Cardiac muscle cell (in vitro differentiated cells and primary cell): ENCODE data around the gene LNX1. TPM values are rescaled to one million over a fixed set of nuclear protein-coding genes. Genes with fewer than 3 reads are reported as not detected.

Experiments
- DNase-seq, 2 donors: peaks; one replicate each; pipeline versions ENCODE4 v3.0.0 to v3.0.0-alpha.2; 2010 to 2017; ENCODE audit warnings: low read depth in 1 of 2, low spot score in 1 of 2
- H3K27ac ChIP-seq: fragments of 200-600 bp; sonication (generic); 2 replicates; pipeline ENCODE4 v1.5.1; 2016
- H3K27me3 ChIP-seq: fragments of 200-600 bp; sonication (generic); 2 replicates; pipeline ENCODE4 v1.6.0; 2016; ENCODE audit warnings: control low read depth
- H3K36me3 ChIP-seq: fragments of 200-600 bp; sonication (generic); 2 replicates; pipeline ENCODE4 v1.5.1; 2016; ENCODE audit warnings: control low read depth
- H3K4me1 ChIP-seq: fragments of 200-600 bp; sonication (generic); 2 replicates; pipeline ENCODE4 v1.8.1; 2017; ENCODE audit warnings: low read depth, mild to moderate bottlenecking, mixed run types
- H3K4me3 ChIP-seq: fragments of 200-600 bp; sonication (generic); 2 replicates; pipeline ENCODE4 v1.5.1; 2016; ENCODE audit warnings: mild to moderate bottlenecking
- H3K9me3 ChIP-seq: fragments of 200-600 bp; sonication (generic); 2 replicates; pipeline ENCODE4 v1.5.1; 2017; ENCODE audit warnings: low read depth, mild to moderate bottlenecking, control low read depth
- CTCF ChIP-seq: IDR thresholded peaks from 2 replicates; pipeline ENCODE4 v1.5.1; 2012; ENCODE audit warnings: low read depth, mild to moderate bottlenecking, low read length
- polyA plus RNA-seq: library from polyadenylated mRNA; unstranded; fragments of >200 nt; fragmentation: Nextera tagmentation; extraction: Ambion mirVana; gene quantifications from 2 replicates; pipeline ENCODE4 v1.2.1, GENCODE V29; 2016
- total RNA-seq: library from RNA; depleted of rRNA; stranded (reverse); fragments of >200 nt; gene quantifications from 2 replicates; pipeline ENCODE4 v1.2.3, GENCODE V29; 2016

LNX1 gene
- total and polyA plus RNA-seq, 2 experiments from 2014 or later = 1.1 to 2.0 TPM

GRCh38 chr4:53593765-53594164 is 2.5 kb upstream of the LNX1 start:
- no peak for DNase-seq
- H3K36me3 ChIP-seq = no peaks in the 10 kb centered on the region
- no peaks in the 10 kb centered on the region for H3K9me3 ChIP-seq
- TF ChIP-seq CTCF = no peak
- H3K4me3 ChIP-seq = no peak overlapping the region
- H3K27ac ChIP-seq = no peak overlapping the region
- H3K4me1 ChIP-seq = no peaks in the 10 kb centered on the region
- H3K27me3 ChIP-seq = no peaks in the 10 kb centered on the region

- H3K4me1 ChIP-seq = no peaks in the 10 kb centered on the region
Observed at GRCh38 chr4:53592686-53593501, 1.6 kb upstream of the LNX1 start.

DNA sequence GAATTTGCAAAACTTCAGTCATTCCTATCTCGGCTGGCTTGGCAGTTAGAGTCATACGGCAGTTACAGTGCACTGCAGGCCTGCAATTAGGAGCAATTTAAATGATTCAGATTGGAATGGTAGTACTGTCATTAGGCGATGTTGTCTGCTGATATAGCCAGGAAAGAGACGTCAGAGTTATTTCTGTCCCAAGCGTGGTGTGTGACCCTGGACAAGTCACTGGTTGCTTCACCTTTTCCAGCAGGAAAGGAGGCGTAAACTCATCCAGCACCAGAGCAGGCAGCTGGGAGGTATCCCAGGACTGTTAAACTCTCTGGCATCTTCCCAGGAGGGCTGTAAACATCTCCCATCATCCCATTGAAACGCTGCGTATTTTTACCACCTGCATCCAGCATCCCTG is 836 bp upstream of the LNX1 start:
- no peaks in the 10 kb centered on the region for H3K27me3 ChIP-seq
- no peaks in the 10 kb centered on the region for H3K36me3 ChIP-seq
- no peaks in the 10 kb centered on the region for H3K9me3 ChIP-seq
- DNase-seq = peak in 1 of 2 donors; percentile 70
- H3K4me3 ChIP-seq = no peak overlapping the region
- TF ChIP-seq CTCF = no peak
- no peak overlapping the region for H3K27ac ChIP-seq
- no peaks in the 10 kb centered on the region for H3K4me1 ChIP-seq

More at GRCh38 chr4:53592686-53593501, 1.6 kb upstream of the LNX1 start:
- Histone ChIP-seq H3K27me3 (no peaks in the 10 kb centered on the region), H3K4me3 (peak overlapping the region; percentile 5), H3K9me3 (no peaks in the 10 kb centered on the region), H3K27ac (no peak overlapping the region), H3K36me3 (no peaks in the 10 kb centered on the region)
- no peak for TF ChIP-seq CTCF
- peak; percentile 32 to 63 for DNase-seq

GRCh38 chr4:53590187-53590586 is 1.1 kb downstream of the LNX1 start:
- Histone ChIP-seq H3K27me3 (no peaks in the 10 kb centered on the region), H3K36me3 (no peaks in the 10 kb centered on the region), H3K9me3 (no peaks in the 10 kb centered on the region), H3K4me1 (no peaks in the 10 kb centered on the region), H3K4me3 (no peak overlapping the region), H3K27ac (no peak overlapping the region)
- no peak for DNase-seq
- TF ChIP-seq CTCF = no peak

DNA sequence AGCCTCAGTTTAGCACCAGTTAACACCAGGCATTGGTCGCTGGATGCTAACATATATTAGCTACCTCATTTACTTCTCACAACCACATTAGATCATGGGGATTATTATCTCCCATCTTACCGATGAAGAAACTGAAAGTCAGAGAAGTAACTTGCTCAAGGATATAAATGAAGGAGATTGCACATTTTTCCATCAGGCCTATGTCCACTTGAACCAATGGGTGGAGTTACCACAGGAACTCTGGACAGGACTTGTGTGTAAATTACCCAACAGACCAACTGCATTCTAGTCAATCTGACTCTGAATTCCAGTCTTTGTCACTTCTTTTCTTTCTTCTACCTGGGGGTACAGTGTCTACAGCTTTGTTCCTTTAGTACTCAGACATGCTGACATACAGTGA is 1.8 kb downstream of the LNX1 start:
- no peaks in the 10 kb centered on the region for H3K36me3 ChIP-seq
- no peak overlapping the region for H3K27ac ChIP-seq
- no peaks in the 10 kb centered on the region for H3K4me1 ChIP-seq
- H3K27me3 ChIP-seq = no peaks in the 10 kb centered on the region
- no peak overlapping the region for H3K4me3 ChIP-seq
- DNase-seq = peak in 1 of 2 donors; percentile 26
- TF ChIP-seq CTCF = no peak
- H3K9me3 ChIP-seq = no peaks in the 10 kb centered on the region
